Breast epithelium (tissue), 3 donors: ENCODE measurements around the gene RSBN1.

ENCODE experiments used
- POLR2AphosphoS5 ChIP-seq, 3 donors: sonication (generic); formaldehyde crosslinking; IDR thresholded peaks; one replicate each; pipeline ENCODE4 v1.6.1; 2017; ENCODE audit warnings: antibody characterized with exemption in 3 of 3
- TF ChIP-seq, protein P1 (sequence below), 3 donors: fragments of 450-650 bp; IDR thresholded peaks; one replicate each; pipeline ENCODE4 v1.5.1; 2016 to 2017; ENCODE audit warnings: antibody characterized with exemption in 3 of 3, mild to moderate bottlenecking in 3 of 3, moderate library complexity in 3 of 3

DNA sequence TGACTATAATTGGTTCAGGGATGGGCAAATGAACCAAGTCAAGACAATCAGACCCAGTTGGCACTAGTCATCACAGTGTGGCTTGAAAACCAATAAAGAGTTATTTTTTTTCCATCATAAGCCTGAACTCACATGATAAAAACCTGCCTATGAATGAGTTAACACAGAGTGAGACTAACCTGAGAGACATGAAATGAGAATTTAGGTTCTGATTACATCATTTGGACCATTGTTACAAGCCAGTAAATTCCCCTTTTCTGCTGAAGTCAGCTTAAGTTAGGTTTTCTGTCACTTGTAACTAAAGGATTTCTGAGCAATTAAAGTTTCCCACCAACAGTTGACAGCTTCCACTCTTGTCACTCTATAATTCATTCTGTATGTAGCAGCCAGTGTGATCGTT, 9.6 kb upstream of the RSBN1 start:
- TF ChIP-seq, protein P1, sequence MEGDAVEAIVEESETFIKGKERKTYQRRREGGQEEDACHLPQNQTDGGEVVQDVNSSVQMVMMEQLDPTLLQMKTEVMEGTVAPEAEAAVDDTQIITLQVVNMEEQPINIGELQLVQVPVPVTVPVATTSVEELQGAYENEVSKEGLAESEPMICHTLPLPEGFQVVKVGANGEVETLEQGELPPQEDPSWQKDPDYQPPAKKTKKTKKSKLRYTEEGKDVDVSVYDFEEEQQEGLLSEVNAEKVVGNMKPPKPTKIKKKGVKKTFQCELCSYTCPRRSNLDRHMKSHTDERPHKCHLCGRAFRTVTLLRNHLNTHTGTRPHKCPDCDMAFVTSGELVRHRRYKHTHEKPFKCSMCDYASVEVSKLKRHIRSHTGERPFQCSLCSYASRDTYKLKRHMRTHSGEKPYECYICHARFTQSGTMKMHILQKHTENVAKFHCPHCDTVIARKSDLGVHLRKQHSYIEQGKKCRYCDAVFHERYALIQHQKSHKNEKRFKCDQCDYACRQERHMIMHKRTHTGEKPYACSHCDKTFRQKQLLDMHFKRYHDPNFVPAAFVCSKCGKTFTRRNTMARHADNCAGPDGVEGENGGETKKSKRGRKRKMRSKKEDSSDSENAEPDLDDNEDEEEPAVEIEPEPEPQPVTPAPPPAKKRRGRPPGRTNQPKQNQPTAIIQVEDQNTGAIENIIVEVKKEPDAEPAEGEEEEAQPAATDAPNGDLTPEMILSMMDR (IDR thresholded peaks at IDR 0.05) = no peak
- TF ChIP-seq POLR2AphosphoS5 (IDR thresholded peaks at IDR 0.05) = no peak
